HCT116 (cell line): Measurements from ENCODE around the gene PPM1E.
A peak's percentile ranks its signal among the peaks of the same experiment; 100 is the strongest.

ENCODE experiments used
- CBX3 ChIP-seq: IDR thresholded peaks from 2 replicates; pipeline ENCODE4 v1.6.1; 2012; ENCODE audit warnings: low read depth
- CTCF ChIP-seq, 3 experiments: fragments of 200-600 bp in 1 of 3; sonication (generic) in 1 of 3; IDR thresholded peaks in 2 of 3; conservative IDR thresholded peaks in 1 of 3; 2 replicates each; pipeline ENCODE4 v1.5.1; 2012 to 2017; ENCODE audit warnings: low read depth in 2 of 3, low read length in 2 of 3, antibody characterized with exemption in 1 of 3, borderline replicate concordance in 1 of 3, control low read depth in 1 of 3, mild to moderate bottlenecking in 1 of 3, mixed read lengths in 1 of 3, mixed run types in 1 of 3, moderate library complexity in 1 of 3; ENCODE audit not compliant: insufficient read depth in 1 of 3
- JUND ChIP-seq: IDR thresholded peaks from 2 replicates; pipeline ENCODE4 v1.6.1; 2012
- POLR2A ChIP-seq: IDR thresholded peaks from 2 replicates; pipeline ENCODE4 v1.7.0; 2011; ENCODE audit warnings: borderline replicate concordance; ENCODE audit not compliant: insufficient read depth, insufficient read length; ENCODE audit errors: extremely low read depth
- POLR2AphosphoS5 ChIP-seq: IDR thresholded peaks from 2 replicates; pipeline ENCODE4 v1.6.1; 2011; ENCODE audit warnings: mild to moderate bottlenecking, low read depth, low read length, moderate library complexity
- RAD21 ChIP-seq: IDR thresholded peaks from 2 replicates; pipeline ENCODE4 v1.6.1; 2012; ENCODE audit warnings: low read depth, mild to moderate bottlenecking
- ZNF274 ChIP-seq: fragments of 200-500 bp; sonication (Bioruptor generic); IDR thresholded peaks from 2 replicates; pipeline ENCODE4 v1.6.1; 2014; ENCODE audit warnings: mild to moderate bottlenecking, low read depth, low read length, inconsistent platforms

- no peak for TF ChIP-seq CTCF (IDR thresholded peaks at IDR 0.05 in 2 of 3, conservative IDR thresholded peaks at IDR 0.05 in 1 of 3; ENCODE audit: borderline replicate concordance in 1 of 3, insufficient read depth in 1 of 3, low read depth in 2 of 3, low read length in 2 of 3)
- peak; percentile 51; the same call in 1 of the 2 replicates for TF ChIP-seq JUND
- no peak for TF ChIP-seq ZNF274
- no peak for TF ChIP-seq POLR2A
- TF ChIP-seq RAD21 = no peak
- 0 out of 2 replicates have a peak, but pooled peaks have one; percentile 26 for TF ChIP-seq CBX3
- TF ChIP-seq POLR2AphosphoS5 = no peak
Measured at GRCh38 chr17:58786586-58787295, 31.1 kb downstream of the PPM1E start.
